ENCODE data around the gene GP1BA.

The GP1BA gene

GRCh38 chr17:4965311-4965986 lies 33.4 kb downstream of the GP1BA start:
- Histone ChIP-seq H3K27ac (no peak overlapping the region), H3K36me3 (replicated peaks) (peaks cover 15% of the 10 kb centered on the region), H3K4me3 (ENCODE audit: low read depth, low read length) (no peak overlapping the region), H3K27me3 (replicated peaks) (no peaks in the 10 kb centered on the region)
- DNase-seq = no peak
- in situ Hi-C loops (cut with HindIII; ENCODE audit: low pct_ligation_motif_present, low sequenced_read_pairs) = no loop called here
- TF ChIP-seq CTCF (IDR thresholded peaks at IDR 0.05; ENCODE audit: low read depth, low read length, missing control alignments) = no peak

- H3K4me3 ChIP-seq (ENCODE audit: low read depth, low read length) = peak overlapping the region; percentile 84
- no peak for TF ChIP-seq CTCF (IDR thresholded peaks at IDR 0.05; ENCODE audit: low read depth, low read length, missing control alignments)
These were observed 34.9 kb downstream of the GP1BA start for GRCh38 chr17:4966844-4967538.

GRCh38 chr17:4967539-4968485 lies 35.7 kb downstream of the GP1BA start, which contains the start of gene SPAG7:
Gene SPAG7, minus strand, starts transcription at chr17:4967817. Its CDS starts 13 bp downstream, at chr17:4967804.
- in situ Hi-C loops (cut with HindIII; ENCODE audit: low pct_ligation_motif_present, low sequenced_read_pairs) = no loop called here
- H3K27me3 ChIP-seq (replicated peaks) = no peaks in the 10 kb centered on the region
- peak within 1 kb of the TSS; percentile 97 for H3K27ac ChIP-seq
- DNase-seq = peak; percentile 93
- peak; percentile 7 for TF ChIP-seq CTCF (IDR thresholded peaks at IDR 0.05; ENCODE audit: low read depth, low read length, missing control alignments)
- H3K4me3 ChIP-seq (ENCODE audit: low read depth, low read length) = peak within 1 kb of the TSS; percentile 84
- peaks cover 28% of the 10 kb centered on the region for H3K36me3 ChIP-seq (replicated peaks)

More at GRCh38 chr17:4966844-4967538, 34.9 kb downstream of the GP1BA start:
- Histone ChIP-seq H3K27me3 (replicated peaks) (no peaks in the 10 kb centered on the region), H3K27ac (peak overlapping the region; percentile 97), H3K36me3 (replicated peaks) (peaks cover 19% of the 10 kb centered on the region)
- in situ Hi-C loops (cut with HindIII; ENCODE audit: low pct_ligation_motif_present, low sequenced_read_pairs) = no loop called here
- peak; percentile 100 for DNase-seq

- H3K27ac ChIP-seq = peak overlapping the region; percentile 97
- peaks cover 30% of the 10 kb centered on the region for H3K36me3 ChIP-seq (replicated peaks)
- peak overlapping the region; percentile 84 for H3K4me3 ChIP-seq (ENCODE audit: low read depth, low read length)
- peak; percentile 23 for DNase-seq
- in situ Hi-C loops (cut with HindIII; ENCODE audit: low pct_ligation_motif_present, low sequenced_read_pairs) = no loop called here
- no peaks in the 10 kb centered on the region for H3K27me3 ChIP-seq (replicated peaks)
- no peak for TF ChIP-seq CTCF (IDR thresholded peaks at IDR 0.05; ENCODE audit: low read depth, low read length, missing control alignments)
These were observed 36.5 kb downstream of the GP1BA start for GRCh38 chr17:4968486-4969046.

GRCh38 chr17:4969047-4969550 lies 37.0 kb downstream of the GP1BA start:
- Histone ChIP-seq H3K36me3 (replicated peaks) (peaks cover 32% of the 10 kb centered on the region), H3K27me3 (replicated peaks) (no peaks in the 10 kb centered on the region), H3K27ac (peak overlapping the region; percentile 97), H3K4me3 (ENCODE audit: low read depth, low read length) (peak overlapping the region; percentile 84)
- in situ Hi-C loops (cut with HindIII; ENCODE audit: low pct_ligation_motif_present, low sequenced_read_pairs) = no loop called here
- peak; percentile 80 for DNase-seq
- peak; percentile 3 for TF ChIP-seq CTCF (IDR thresholded peaks at IDR 0.05; ENCODE audit: low read depth, low read length, missing control alignments)
